OCI-LY7 (cell line): ENCODE measurements around the gene NUDT3. TPM values are rescaled to one million over a fixed set of nuclear protein-coding genes. Genes with fewer than 3 reads are reported as not detected.

Source experiments
- BruUV-seq: library from RNA; stranded (reverse); fragments of 400-500 nt; replicated peaks from 2 replicates; lab custom pipeline; 2021; lab: Mats Ljungman, UMichigan
- CTCF ChIA-PET: fragments of 300-600 bp; sonication (Branson Sonifier 250); formaldehyde crosslinking; loops from one replicate; lab custom pipeline; 2022; ENCODE audit warnings: antibody characterized with exemption; ENCODE audit not compliant: unreplicated experiment; lab: Charles Lee
- POLR2A ChIA-PET: fragments of 300-600 bp; sonication (Branson Sonifier 250); formaldehyde crosslinking; loops from one replicate; lab custom pipeline; 2022; ENCODE audit warnings: antibody characterized with exemption; lab: Charles Lee
- DNase-seq: peaks from one replicate; pipeline ENCODE4 v3.0.0-alpha.2; 2015; ENCODE audit warnings: low spot score
- H2AFZ ChIP-seq: fragments of 200-600 bp; sonication (generic), shearing (Covaris generic); 2 replicates; pipeline ENCODE4 v1.6.1; 2014; ENCODE audit warnings: mild to moderate bottlenecking, antibody characterized with exemption, low read length, moderate library complexity
- H3K27ac ChIP-seq: fragments of 200-600 bp; sonication (generic); 2 replicates; pipeline ENCODE4 v1.5.1; 2014; ENCODE audit warnings: mixed run types, low read depth, mild to moderate bottlenecking, moderate library complexity, low read length, inconsistent platforms; ENCODE audit not compliant: poor library complexity, severe bottlenecking
- H3K36me3 ChIP-seq: fragments of 200-600 bp; sonication (generic); 2 replicates; pipeline ENCODE4 v1.6.1; 2014; ENCODE audit warnings: mild to moderate bottlenecking, antibody characterized with exemption, low read length, moderate library complexity, mixed read lengths; ENCODE audit not compliant: insufficient read depth
- H3K4me1 ChIP-seq: fragments of 200-600 bp; sonication (generic); 2 replicates; pipeline ENCODE4 v1.5.1; 2014; ENCODE audit warnings: mild to moderate bottlenecking, low read length; ENCODE audit not compliant: insufficient read depth, poor library complexity, severe bottlenecking
- H3K4me2 ChIP-seq: fragments of 200-600 bp; sonication (generic); 2 replicates; pipeline ENCODE4 v1.6.1; 2014; ENCODE audit warnings: mild to moderate bottlenecking, low read length
- H3K4me3 ChIP-seq: fragments of 200-600 bp; sonication (generic); 2 replicates; pipeline ENCODE4 v1.5.1; 2014; ENCODE audit warnings: mild to moderate bottlenecking, low read depth, low read length; ENCODE audit not compliant: poor library complexity, severe bottlenecking
- H3K79me2 ChIP-seq: fragments of 200-600 bp; sonication (generic); 2 replicates; pipeline ENCODE4 v1.6.1; 2016; ENCODE audit warnings: low read depth, mild to moderate bottlenecking, low read length, moderate library complexity, mixed read lengths; ENCODE audit not compliant: insufficient read depth
- H3K9me2 ChIP-seq: fragments of 200-600 bp; sonication (generic); 2 replicates; pipeline ENCODE4 v1.6.1; 2016; ENCODE audit warnings: mild to moderate bottlenecking, low read length, mixed read lengths; ENCODE audit not compliant: insufficient read depth
- H3K9me3 ChIP-seq: fragments of 200-600 bp; sonication (generic); 2 replicates; pipeline ENCODE4 v1.6.1; 2014; ENCODE audit warnings: mild to moderate bottlenecking, mixed run types, low read length, mixed read lengths
- H4K20me1 ChIP-seq: fragments of 200-600 bp; sonication (generic); 2 replicates; pipeline ENCODE4 v1.6.1; 2014; ENCODE audit warnings: mild to moderate bottlenecking, antibody characterized with exemption, low read length, moderate library complexity, mixed read lengths; ENCODE audit not compliant: insufficient read depth
- EZH2phosphoT487 ChIP-seq: fragments of 200-600 bp; sonication (generic); IDR thresholded peaks from 2 replicates; pipeline ENCODE4 v1.6.1; 2018; ENCODE audit warnings: low read depth, borderline replicate concordance, mild to moderate bottlenecking, mixed run types, antibody characterized with exemption, low read length, moderate library complexity, mixed read lengths
- intact Hi-C: fragments of 100-400 bp; cut with micrococcal nuclease; formaldehyde crosslinking; loops from one replicate; pipeline ENCODE4 v1.10.0; 2022; ENCODE audit not compliant: unreplicated experiment
- total RNA-seq, 2 experiments: library from RNA; depleted of rRNA in 1 of 2; stranded (reverse); fragments of >200 nt in 1 of 2; shearing (Covaris generic) in 1 of 2; gene quantifications; 2 replicates each; pipeline ENCODE4 v1.2.3, GENCODE V29; 2014 to 2022
- TF ChIP-seq, protein P1 (sequence below): fragments of 200-600 bp; sonication (generic); conservative IDR thresholded peaks from 2 replicates; pipeline ENCODE4 v1.5.1; 2014; ENCODE audit warnings: mild to moderate bottlenecking, antibody characterized with exemption, low read length, moderate library complexity, mixed read lengths

NUDT3 gene
- total RNA-seq, 2 experiments from 2014 or later = 30.7 to 43.0 TPM

DNA sequence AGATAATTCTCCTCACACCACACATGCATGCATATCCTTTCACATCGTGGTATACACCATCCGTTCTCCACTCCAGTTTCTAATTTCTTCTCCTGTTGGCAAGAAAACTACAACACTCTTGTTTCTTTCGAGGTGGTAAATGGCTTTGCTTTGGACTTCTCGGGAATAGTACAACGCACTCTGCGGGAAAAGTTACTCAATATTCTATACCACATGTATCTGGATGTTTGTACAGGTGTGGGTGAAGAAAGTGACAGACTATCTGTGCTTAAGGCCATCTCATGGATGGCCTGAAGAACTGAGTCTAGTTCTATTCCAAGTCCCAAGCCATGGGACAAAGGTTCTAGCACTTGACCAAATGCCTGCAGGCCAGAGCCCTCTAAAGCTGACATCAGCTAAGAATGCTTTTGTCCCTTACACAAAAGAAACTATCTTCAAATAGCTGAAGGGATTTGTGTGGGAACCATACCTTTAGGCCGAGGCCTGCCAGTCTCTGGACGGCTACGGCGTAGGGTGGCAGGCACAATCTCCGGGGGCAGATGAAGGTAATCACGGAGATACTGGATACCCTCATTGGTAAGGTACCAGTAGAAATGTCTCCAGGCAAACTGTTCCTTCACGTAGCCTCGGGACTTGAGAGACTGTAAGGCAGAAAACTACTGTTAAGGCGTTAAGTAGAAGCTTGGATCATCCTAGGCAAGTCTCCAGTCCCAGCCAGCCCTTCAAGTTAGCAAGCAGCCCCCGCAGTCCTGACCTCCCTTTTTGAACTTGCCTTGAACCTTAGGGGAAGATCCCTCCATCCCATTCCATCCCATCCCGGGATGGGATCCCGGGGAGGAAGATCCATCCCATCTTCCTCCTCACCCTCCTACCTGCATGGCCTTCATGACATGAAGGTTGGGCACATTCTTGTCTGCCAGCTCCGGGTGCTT lies 32.0 kb upstream of the NUDT3 start:
- CTCF ChIA-PET = interaction anchor here (0.6 kb wide), 1 partner anchor 178 kb away, joined by 4 read pairs; no protein-coding TSS in a partner anchor

DNA sequence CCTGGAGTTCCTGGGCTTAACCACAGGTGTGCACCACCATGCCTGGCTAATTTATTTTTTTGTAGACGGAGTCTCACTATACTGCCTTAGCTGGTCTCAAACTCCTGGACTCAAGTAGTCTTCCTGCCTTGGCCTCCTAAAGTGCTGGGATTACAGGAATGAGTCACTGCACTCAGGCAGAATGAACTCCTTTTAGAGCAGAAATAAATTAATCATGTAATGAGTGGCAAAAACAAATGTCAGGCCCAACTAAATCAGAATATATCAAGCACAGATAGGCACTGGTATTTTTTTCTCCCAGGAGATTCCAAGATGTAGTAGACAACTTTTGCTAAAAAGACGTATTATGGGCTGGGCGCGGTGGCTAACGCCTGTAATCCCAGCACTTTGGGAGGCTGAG lies 30.8 kb upstream of the NUDT3 start:
- Histone ChIP-seq H3K9me2 (no peaks in the 10 kb centered on the region), H3K4me2 (peak overlapping the region; percentile 65; the same call in 1 of the 2 replicates), H3K9me3 (no peaks in the 10 kb centered on the region), H4K20me1 (peaks cover 13% of the 10 kb centered on the region; the same call in 1 of the 2 replicates), H3K4me1 (peaks cover 21% of the 10 kb centered on the region), H3K4me3 (peak overlapping the region; percentile 97), H3K36me3 (peaks cover 73% of the 10 kb centered on the region), H2AFZ (no peak overlapping the region), H3K79me2 (peaks cover 55% of the 10 kb centered on the region), H3K27ac (no peak overlapping the region)
- ChIA-PET CTCF (no interaction called here), POLR2A (no interaction called here)
- no peak for TF ChIP-seq EZH2phosphoT487
- TF ChIP-seq, protein P1, sequence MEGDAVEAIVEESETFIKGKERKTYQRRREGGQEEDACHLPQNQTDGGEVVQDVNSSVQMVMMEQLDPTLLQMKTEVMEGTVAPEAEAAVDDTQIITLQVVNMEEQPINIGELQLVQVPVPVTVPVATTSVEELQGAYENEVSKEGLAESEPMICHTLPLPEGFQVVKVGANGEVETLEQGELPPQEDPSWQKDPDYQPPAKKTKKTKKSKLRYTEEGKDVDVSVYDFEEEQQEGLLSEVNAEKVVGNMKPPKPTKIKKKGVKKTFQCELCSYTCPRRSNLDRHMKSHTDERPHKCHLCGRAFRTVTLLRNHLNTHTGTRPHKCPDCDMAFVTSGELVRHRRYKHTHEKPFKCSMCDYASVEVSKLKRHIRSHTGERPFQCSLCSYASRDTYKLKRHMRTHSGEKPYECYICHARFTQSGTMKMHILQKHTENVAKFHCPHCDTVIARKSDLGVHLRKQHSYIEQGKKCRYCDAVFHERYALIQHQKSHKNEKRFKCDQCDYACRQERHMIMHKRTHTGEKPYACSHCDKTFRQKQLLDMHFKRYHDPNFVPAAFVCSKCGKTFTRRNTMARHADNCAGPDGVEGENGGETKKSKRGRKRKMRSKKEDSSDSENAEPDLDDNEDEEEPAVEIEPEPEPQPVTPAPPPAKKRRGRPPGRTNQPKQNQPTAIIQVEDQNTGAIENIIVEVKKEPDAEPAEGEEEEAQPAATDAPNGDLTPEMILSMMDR = no peak
- DNase-seq = no peak
- intact Hi-C loops = no loop called here
- BruUV-seq = no TSS peak

More for the DNA sequence above, 32.0 kb upstream of the NUDT3 start:
- POLR2A ChIA-PET = interaction anchor here (0.5 to 2.1 kb wide), 3 partner anchors 36 to 188 kb away, joined by 4 to 7 read pairs (median 6); partner anchors contain the start of gene HMGA1
- Histone ChIP-seq H3K4me3 (peak overlapping the region; percentile 97), H3K36me3 (peaks cover 61% of the 10 kb centered on the region), H4K20me1 (peaks cover 13% of the 10 kb centered on the region; the same call in 1 of the 2 replicates), H3K9me2 (no peaks in the 10 kb centered on the region), H3K4me2 (peak overlapping the region; percentile 65), H2AFZ (no peak overlapping the region), H3K9me3 (peaks cover 3% of the 10 kb centered on the region; the same call in 1 of the 2 replicates), H3K79me2 (peaks cover 55% of the 10 kb centered on the region), H3K4me1 (peaks cover 21% of the 10 kb centered on the region), H3K27ac (peak overlapping the region; percentile 70)
- intact Hi-C loops = no loop called here
- no peak for DNase-seq
- BruUV-seq = no TSS peak
- TF ChIP-seq, protein P1 = no peak
- TF ChIP-seq EZH2phosphoT487 = no peak
